ENCODE results near the gene PCDHA2. TPM values are rescaled to one million over a fixed set of nuclear protein-coding genes. Genes with fewer than 3 reads are reported as not detected.
"Not testable (repeated sequence)": the region's sequence is repeated elsewhere in the genome, so short reads cannot be mapped to it uniquely, and the experiment has no call there.

Gene PCDHA2
- total and polyA plus RNA-seq, 2 donors from 2014 or later: 0.17 to 0.50 TPM

DNA sequence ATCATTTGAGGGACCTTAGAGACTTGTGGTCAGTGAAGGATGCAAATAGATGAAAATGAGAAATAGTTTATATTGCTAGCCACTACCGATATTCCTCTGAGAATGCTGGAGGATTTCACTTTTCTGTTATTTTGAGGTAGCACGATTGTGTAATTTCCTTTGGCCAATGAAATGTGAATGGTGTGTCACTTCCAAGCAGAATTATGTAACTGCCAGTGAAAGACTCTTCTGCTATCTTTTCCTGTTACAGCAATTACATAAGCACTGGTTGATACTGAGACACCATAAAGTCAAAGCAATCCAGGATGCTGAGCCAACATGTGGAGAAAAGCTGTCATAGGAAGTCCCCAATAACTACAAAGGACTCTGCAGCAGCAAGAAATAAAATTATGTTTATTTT, 3.6 kb upstream of the PCDHA2 start:
- no peak for FAIRE-seq
- no peak overlapping the region for H3K9ac ChIP-seq (ENCODE audit: low read length in 3 of 3)
- no peaks in the 10 kb centered on the region for H3K36me3 ChIP-seq (ENCODE audit: control insufficient read depth in 2 of 3, insufficient read depth in 3 of 3, low read length in 3 of 3)
- peaks cover 0 to 41% (median 27%) of the 10 kb centered on the region in 3 donors for H3K9me3 ChIP-seq (ENCODE audit: control insufficient read depth in 2 of 3, insufficient read depth in 1 of 3, low read length in 3 of 3)
- TF ChIP-seq CTCF (IDR thresholded peaks at IDR 0.05; ENCODE audit: borderline replicate concordance, extremely low read depth, insufficient read depth): no peak
- intact Hi-C loops (cut with DNase I): no loop called here
- H3K27me3 ChIP-seq (ENCODE audit: control insufficient read depth, insufficient read depth, low read length): no peaks in the 10 kb centered on the region
- H3K4me1 ChIP-seq (ENCODE audit: control insufficient read depth in 2 of 3, insufficient read depth in 2 of 3, low read depth in 1 of 3, low read length in 3 of 3): no peaks in the 10 kb centered on the region
- H3K27ac ChIP-seq (ENCODE audit: low read depth in 2 of 2, low read length in 2 of 2): no peak overlapping the region
- DNase-seq: no peak
- H3K4me3 ChIP-seq (ENCODE audit: low read length in 3 of 3): no peak overlapping the region

GRCh38 chr5:140795259-140795641, 598 bp downstream of the PCDHA2 start:
- no peak for FAIRE-seq

DNA sequence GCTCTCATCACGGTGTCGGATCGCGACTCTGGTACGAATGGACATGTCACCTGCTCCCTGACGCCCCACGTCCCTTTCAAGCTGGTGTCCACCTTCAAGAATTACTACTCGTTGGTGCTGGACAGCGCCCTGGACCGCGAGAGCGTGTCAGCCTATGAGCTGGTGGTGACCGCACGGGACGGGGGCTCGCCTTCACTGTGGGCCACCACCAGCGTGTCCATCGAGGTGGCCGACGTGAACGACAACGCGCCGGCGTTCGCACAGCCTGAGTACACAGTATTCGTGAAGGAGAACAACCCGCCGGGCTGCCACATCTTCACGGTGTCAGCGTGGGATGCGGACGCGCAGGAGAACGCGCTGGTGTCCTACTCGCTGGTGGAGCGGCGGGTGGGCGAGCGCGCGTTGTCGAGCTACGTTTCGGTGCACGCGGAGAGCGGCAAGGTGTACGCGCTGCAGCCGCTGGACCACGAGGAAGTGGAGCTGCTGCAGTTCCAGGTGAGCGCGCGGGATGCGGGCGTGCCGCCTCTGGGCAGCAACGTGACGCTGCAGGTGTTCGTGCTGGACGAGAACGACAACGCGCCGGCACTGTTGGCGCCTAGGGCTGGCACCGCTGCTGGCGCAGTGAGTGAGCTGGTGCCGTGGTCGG, 1.5 kb downstream of the PCDHA2 start:
- H3K27ac ChIP-seq (ENCODE audit: low read depth in 2 of 2, low read length in 2 of 2); H3K36me3 ChIP-seq (ENCODE audit: control insufficient read depth in 2 of 3, insufficient read depth in 3 of 3, low read length in 3 of 3); H3K4me1 ChIP-seq (ENCODE audit: control insufficient read depth in 2 of 3, insufficient read depth in 2 of 3, low read depth in 1 of 3, low read length in 3 of 3); FAIRE-seq; intact Hi-C loops (cut with DNase I); H3K27me3 ChIP-seq (ENCODE audit: control insufficient read depth, insufficient read depth, low read length); H3K9ac ChIP-seq (ENCODE audit: low read length in 3 of 3); H3K4me3 ChIP-seq (ENCODE audit: low read length in 3 of 3): not testable (repeated sequence)
- peaks cover 0 to 18% (median 10%) of the 10 kb centered on the region in 3 donors for H3K9me3 ChIP-seq (ENCODE audit: control insufficient read depth in 2 of 3, insufficient read depth in 1 of 3, low read length in 3 of 3)
- peak in 1 of 5 donors; percentile 68 for DNase-seq

More at GRCh38 chr5:140795259-140795641, 598 bp downstream of the PCDHA2 start:
- peaks cover 0 to 18% (median 10%) of the 10 kb centered on the region in 3 donors for H3K9me3 ChIP-seq (ENCODE audit: control insufficient read depth in 2 of 3, insufficient read depth in 1 of 3, low read length in 3 of 3)
- no peak for TF ChIP-seq CTCF (IDR thresholded peaks at IDR 0.05; ENCODE audit: borderline replicate concordance, extremely low read depth, insufficient read depth)
- no peak overlapping the region for H3K9ac ChIP-seq (ENCODE audit: low read length in 3 of 3)
- H3K36me3 ChIP-seq (ENCODE audit: control insufficient read depth in 2 of 3, insufficient read depth in 3 of 3, low read length in 3 of 3): no peaks in the 10 kb centered on the region
- intact Hi-C loops (cut with DNase I): no loop called here
- no peaks in the 10 kb centered on the region for H3K4me1 ChIP-seq (ENCODE audit: control insufficient read depth in 2 of 3, insufficient read depth in 2 of 3, low read depth in 1 of 3, low read length in 3 of 3)
- no peak overlapping the region for H3K27ac ChIP-seq (ENCODE audit: low read depth in 2 of 2, low read length in 2 of 2)
- H3K4me3 ChIP-seq (ENCODE audit: low read length in 3 of 3): peak overlapping the region in 2 of 3 donors; percentile 2 to 29
- DNase-seq: no peak
- H3K27me3 ChIP-seq (ENCODE audit: control insufficient read depth, insufficient read depth, low read length): no peaks in the 10 kb centered on the region

GRCh38 chr5:140796718-140797095, 2.1 kb downstream of the PCDHA2 start:
- Histone ChIP-seq H3K4me1 (ENCODE audit: control insufficient read depth in 2 of 3, insufficient read depth in 2 of 3, low read depth in 1 of 3, low read length in 3 of 3) (no peaks in the 10 kb centered on the region), H3K9ac (ENCODE audit: low read length in 3 of 3) (no peak overlapping the region), H3K27me3 (ENCODE audit: control insufficient read depth, insufficient read depth, low read length) (no peaks in the 10 kb centered on the region), H3K27ac (ENCODE audit: low read depth in 2 of 2, low read length in 2 of 2) (no peak overlapping the region), H3K9me3 (ENCODE audit: control insufficient read depth in 2 of 3, insufficient read depth in 1 of 3, low read length in 3 of 3) (peaks cover 0 to 22% (median 10%) of the 10 kb centered on the region in 3 donors), H3K4me3 (ENCODE audit: low read length in 3 of 3) (no peak overlapping the region), H3K36me3 (ENCODE audit: control insufficient read depth in 2 of 3, insufficient read depth in 3 of 3, low read length in 3 of 3) (no peaks in the 10 kb centered on the region)
- intact Hi-C loops (cut with DNase I): no loop called here
- DNase-seq (peak in 1 of 5 donors; percentile 54), FAIRE-seq (no peak)
- TF ChIP-seq CTCF (IDR thresholded peaks at IDR 0.05; ENCODE audit: borderline replicate concordance, extremely low read depth, insufficient read depth): no peak

All from kidney (tissue), 14 donors.